Adrenal gland (tissue), 12 donors: ENCODE results near the gene MMP23B. TPM values are rescaled to one million over a fixed set of nuclear protein-coding genes. Genes with fewer than 3 reads are reported as not detected.
A peak's percentile ranks its signal among the peaks of the same experiment; 100 is the strongest.

Experiments
- DNase-seq, 7 donors: peaks; one replicate each; pipeline ENCODE4 v3.0.0-alpha.2; 2019 to 2020
- H3K27ac ChIP-seq, 5 donors: fragments of 200-600 bp; sonication (generic) in 4 of 5; 1 replicate in 3 of 5; 2 replicates in 2 of 5; pipeline versions ENCODE4 v1.5.1 to v1.8.0; 2016 to 2020; ENCODE audit warnings: mild to moderate bottlenecking in 1 of 5
- H3K27me3 ChIP-seq: fragments of 200-600 bp; 2 replicates; pipeline ENCODE4 v1.8.0; 2021
- H3K36me3 ChIP-seq, 2 donors: fragments of 200-600 bp; replicated peaks in 1 of 2; 1 replicate in 1 of 2; 2 replicates in 1 of 2; pipeline versions ENCODE4 v1.5.1 to v1.8.0; 2018 to 2022
- H3K4me1 ChIP-seq, 2 donors: fragments of 200-600 bp; replicated peaks in 1 of 2; 1 replicate in 1 of 2; 2 replicates in 1 of 2; pipeline versions ENCODE4 v1.5.1 to v1.8.0; 2018 to 2021
- H3K4me3 ChIP-seq, 4 donors: fragments of 200-600 bp; sonication (generic) in 3 of 4; one replicate each; pipeline ENCODE4 v1.5.1; 2016 to 2018
- H3K9me3 ChIP-seq, 3 donors: fragments of 200-600 bp; sonication (generic) in 1 of 3; replicated peaks in 1 of 3; 1 replicate in 2 of 3; 2 replicates in 1 of 3; pipeline versions ENCODE4 v1.5.1 to v1.8.0; 2016 to 2021
- POLR2A ChIP-seq, 2 donors: fragments of 450-650 bp; IDR thresholded peaks; one replicate each; pipeline ENCODE4 v1.6.1; 2017; ENCODE audit warnings: antibody characterized with exemption in 2 of 2, mild to moderate bottlenecking in 2 of 2, moderate library complexity in 1 of 2
- WGBS, 4 donors: extraction: QIAGEN DNeasy Blood & Tissue Kit in 2 of 4; methylation state at CpG; one replicate each; pipeline versions ENCODE4 v1.1.5 to v1.1.7; 2013 to 2017; 5-methylcytosine and 5-hydroxymethylcytosine counted together
- intact Hi-C, 2 donors: fragments of 100-400 bp; cut with DNase I; formaldehyde crosslinking; loops; one replicate each; pipeline versions ENCODE4 v1.14.1 to v1.15.0; 2022 to 2023
- polyA plus RNA-seq, 3 donors: library from polyadenylated mRNA; stranded (reverse); fragments of 200-250 nt in 2 of 3; fragments of 350-450 nt in 1 of 3; fragmentation: Illumina TruSeq in 1 of 3; extraction: RNeasy Lipid Tissue Mini Kit (QIAGEN cat#74804) in 1 of 3; gene quantifications; one replicate each; pipeline ENCODE4 v1.2.3, GENCODE V29; 2013 to 2014
- total RNA-seq, 9 donors: library from RNA; depleted of rRNA in 4 of 9; stranded (reverse); fragments of >200 nt in 4 of 9; fragments of 120-200 nt in 1 of 9; fragmentation: NEBNext Ultra II Directional in 1 of 9; extraction: Animal tissue kit (Norgen Biotek cat#: 25700) in 1 of 9; gene quantifications; one replicate each; pipeline versions ENCODE4 v1.1.0 to v1.2.4, GENCODE V29; 2013 to 2023
- TF ChIP-seq, protein P1 (sequence below), 6 experiments: fragments of 450-650 bp in 4 of 6; fragments of 200-600 bp in 2 of 6; sonication (generic) in 1 of 6; IDR thresholded peaks; 1 replicate in 5 of 6; 2 replicates in 1 of 6; pipeline versions ENCODE4 v1.5.1 to v1.8.0; 2016 to 2021; ENCODE audit warnings: antibody characterized with exemption in 6 of 6, mild to moderate bottlenecking in 2 of 6, moderate library complexity in 1 of 6
- donor health status: healthy with polysubstance abuse.
- donor health status: Bipolar disorder and iron deficiency.
- donor health status: DM: yes; HTN: yes; CAD: no.
- donor health status: DM: no; HTN: no; CAD: no.
- donor health status: DM: no; HTN: no; CAD: no.
- donor health status: DM: yes; HTN: yes; CAD: no.

Gene MMP23B
- total and polyA plus RNA-seq, 12 donors, result 1.6 to 28.0 (median 9.8) TPM; not detected in 1

DNA sequence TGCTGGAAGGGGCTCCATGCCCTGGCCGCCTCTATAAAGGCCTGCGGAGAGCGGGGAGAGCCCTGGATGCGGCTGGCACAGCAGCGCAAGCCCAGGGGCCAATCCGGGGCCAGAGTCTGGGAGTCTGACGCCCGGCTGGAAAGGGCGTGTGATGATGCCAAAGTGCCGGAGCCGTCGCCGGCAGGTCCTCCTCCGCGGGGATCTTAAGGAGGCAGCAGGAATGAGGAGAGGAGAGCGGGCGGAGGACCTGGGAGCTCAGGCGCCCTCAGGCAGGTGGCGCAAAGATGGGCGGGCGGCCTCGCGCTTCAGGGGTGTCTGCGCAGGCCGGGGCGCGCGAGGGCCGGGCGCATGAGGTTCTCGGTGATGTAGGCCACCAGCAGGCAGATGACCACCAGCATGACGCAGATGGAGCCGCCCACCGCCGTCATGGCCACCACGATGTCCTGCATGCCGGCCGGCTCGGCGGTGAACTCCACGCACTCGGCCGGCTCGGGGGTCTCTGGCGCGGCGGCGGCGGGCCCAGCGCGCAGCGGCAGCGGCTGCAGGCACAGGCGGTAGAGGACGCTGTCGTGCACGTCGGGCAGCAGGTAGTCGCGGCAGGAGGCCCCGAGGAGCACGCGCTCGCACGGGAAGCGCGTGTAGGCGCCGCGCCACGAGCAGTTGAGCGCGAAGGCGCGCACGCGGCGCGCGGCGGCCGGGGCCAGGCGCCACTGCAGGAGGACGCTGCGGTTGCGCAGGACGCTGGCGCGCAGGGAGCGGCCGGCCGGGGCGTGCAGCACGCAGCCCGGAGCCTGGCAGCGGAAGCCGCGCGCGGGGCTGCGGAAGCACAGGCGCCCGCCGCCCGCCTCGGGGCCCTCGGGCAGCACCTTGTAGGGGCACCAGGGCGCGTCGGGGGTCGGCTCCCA lies 32.7 kb upstream of the MMP23B start:
- Histone ChIP-seq H3K4me3 (peak overlapping the region in 1 of 4 donors; percentile 46), H3K9me3 (no peaks in the 10 kb centered on the region), H3K4me1 (peaks cover 26 to 37% of the 10 kb centered on the region in 2 donors), H3K27me3 (no peaks in the 10 kb centered on the region), H3K36me3 (no peaks in the 10 kb centered on the region), H3K27ac (peak overlapping the region in 1 of 5 donors; percentile 85)
- intact Hi-C loops, result no loop called here
- 8 to 23% (median 13%) methylated on average over 8 to 110 of the region's 111 CpGs for WGBS, 4 donors
- DNase-seq, result peak in 4 of 7 donors; percentile 36 to 43 (median 37)
- peak in 1 of 2 donors; percentile 32 for TF ChIP-seq POLR2A (IDR thresholded peaks at IDR 0.05)
- TF ChIP-seq, protein P1, sequence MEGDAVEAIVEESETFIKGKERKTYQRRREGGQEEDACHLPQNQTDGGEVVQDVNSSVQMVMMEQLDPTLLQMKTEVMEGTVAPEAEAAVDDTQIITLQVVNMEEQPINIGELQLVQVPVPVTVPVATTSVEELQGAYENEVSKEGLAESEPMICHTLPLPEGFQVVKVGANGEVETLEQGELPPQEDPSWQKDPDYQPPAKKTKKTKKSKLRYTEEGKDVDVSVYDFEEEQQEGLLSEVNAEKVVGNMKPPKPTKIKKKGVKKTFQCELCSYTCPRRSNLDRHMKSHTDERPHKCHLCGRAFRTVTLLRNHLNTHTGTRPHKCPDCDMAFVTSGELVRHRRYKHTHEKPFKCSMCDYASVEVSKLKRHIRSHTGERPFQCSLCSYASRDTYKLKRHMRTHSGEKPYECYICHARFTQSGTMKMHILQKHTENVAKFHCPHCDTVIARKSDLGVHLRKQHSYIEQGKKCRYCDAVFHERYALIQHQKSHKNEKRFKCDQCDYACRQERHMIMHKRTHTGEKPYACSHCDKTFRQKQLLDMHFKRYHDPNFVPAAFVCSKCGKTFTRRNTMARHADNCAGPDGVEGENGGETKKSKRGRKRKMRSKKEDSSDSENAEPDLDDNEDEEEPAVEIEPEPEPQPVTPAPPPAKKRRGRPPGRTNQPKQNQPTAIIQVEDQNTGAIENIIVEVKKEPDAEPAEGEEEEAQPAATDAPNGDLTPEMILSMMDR (IDR thresholded peaks at IDR 0.05), result peak in 1 of 6 experiments; percentile 26

DNA sequence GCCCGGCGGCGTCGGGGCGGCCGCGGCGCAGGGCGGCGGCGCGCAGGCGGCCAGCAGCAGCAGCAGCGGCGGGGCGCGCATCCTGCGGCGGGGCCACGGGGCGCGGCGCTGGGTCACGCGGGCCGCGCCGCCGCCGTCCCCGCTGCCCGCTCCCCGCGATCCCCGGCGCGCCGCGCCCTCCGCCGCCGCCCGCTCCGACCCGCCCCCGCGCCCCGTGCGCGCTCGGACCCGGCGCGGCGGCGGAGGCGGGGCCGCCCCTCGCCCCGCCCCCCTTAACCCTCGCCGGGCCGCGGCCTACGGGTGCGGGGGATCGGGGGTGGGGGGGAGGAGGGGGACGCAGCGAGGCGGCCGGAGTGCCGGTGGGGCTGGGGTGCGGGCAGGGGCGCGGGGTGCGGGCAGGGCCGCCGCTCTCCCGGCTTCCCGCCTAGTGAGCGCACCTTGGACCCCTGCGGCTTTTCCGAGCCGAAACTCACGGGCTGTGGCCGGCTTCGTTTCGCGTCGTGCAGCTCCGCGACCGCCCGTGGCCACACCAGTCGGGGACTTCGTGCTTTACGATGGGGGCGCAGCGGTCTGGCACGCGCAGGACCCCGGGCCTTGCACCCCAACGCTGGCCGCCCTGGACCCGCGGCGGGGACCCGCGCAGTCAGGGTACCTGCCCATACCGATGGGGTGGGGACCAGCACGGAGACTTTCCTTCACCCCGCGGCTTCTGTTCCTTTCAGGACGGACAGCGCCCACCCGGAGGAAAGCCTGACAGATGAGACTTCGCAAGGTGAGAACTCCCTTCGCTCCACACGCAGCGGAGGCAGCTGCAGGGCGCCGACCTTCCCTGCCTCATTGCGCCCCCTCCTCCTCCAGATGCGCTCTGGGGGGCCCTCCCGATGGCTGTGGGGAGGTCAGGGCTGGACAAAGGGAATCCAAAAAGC lies 31.8 kb upstream of the MMP23B start, which contains the start of gene FNDC10:
TSS of gene FNDC10 (minus strand) at position 201 of the 926 bp plus-strand sequence. CDS start at position 81, 120 bp downstream.
- WGBS, 4 donors, result 3 to 17% (median 4%) methylated on average over 26 to 124 of the region's 125 CpGs; no CpG with 5 or more reads in 1 of the 4 donors
- Histone ChIP-seq H3K4me3 (peak within 1 kb of the TSS in 2 of 4 donors; percentile 5 to 77), H3K27ac (peak within 1 kb of the TSS in 1 of 5 donors; percentile 85), H3K9me3 (no peaks in the 10 kb centered on the region), H3K36me3 (no peaks in the 10 kb centered on the region), H3K27me3 (no peaks in the 10 kb centered on the region), H3K4me1 (peaks cover 26 to 37% of the 10 kb centered on the region in 2 donors)
- intact Hi-C loops, result no loop called here
- TF ChIP-seq POLR2A (IDR thresholded peaks at IDR 0.05), result no peak
- TF ChIP-seq, protein P1 (IDR thresholded peaks at IDR 0.05), result no peak
- DNase-seq, result peak in 3 of 7 donors; percentile 31 to 48 (median 31)

DNA sequence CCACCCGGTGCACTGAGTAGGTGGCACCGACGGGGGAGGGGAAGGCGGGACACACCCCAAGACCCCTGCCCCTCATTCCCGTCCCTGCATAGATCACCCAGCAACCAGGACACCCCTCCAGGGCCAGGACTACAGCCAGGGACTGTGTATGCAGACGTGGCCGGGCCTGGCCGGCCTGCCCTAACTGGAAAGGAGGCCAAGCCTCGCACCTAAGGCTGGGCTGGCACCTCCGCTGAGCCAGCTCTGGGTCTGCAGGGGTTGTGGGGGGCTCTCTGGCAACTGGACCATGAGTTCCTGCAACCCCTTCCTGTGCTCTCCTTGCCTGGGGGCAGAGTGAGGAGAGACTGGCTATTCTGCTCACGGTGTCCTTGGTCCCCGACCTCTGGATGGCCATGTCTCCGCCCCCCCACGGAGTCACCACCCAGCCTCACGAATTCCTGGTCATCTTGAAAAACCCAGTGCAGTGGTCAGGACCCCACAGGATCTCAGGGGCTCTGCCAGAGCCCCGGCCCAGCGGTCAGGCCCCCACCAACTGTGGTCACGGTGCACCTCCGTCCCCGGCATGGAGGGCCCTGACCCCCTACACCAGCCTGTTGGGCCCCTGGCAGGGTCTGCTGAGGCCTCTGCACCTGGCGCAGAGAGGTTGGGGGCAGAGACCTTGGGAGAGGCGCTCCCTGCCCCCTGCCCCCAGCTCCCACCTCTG lies 31.0 kb upstream of the MMP23B start:
- Histone ChIP-seq H3K4me3 (peak overlapping the region in 1 of 4 donors; percentile 77), H3K27me3 (no peaks in the 10 kb centered on the region), H3K4me1 (peaks cover 26 to 37% of the 10 kb centered on the region in 2 donors), H3K9me3 (no peaks in the 10 kb centered on the region), H3K27ac (no peak overlapping the region), H3K36me3 (no peaks in the 10 kb centered on the region)
- 59 to 82% (median 67%) methylated on average over 12 to 22 of the region's 22 CpGs; no CpG with 5 or more reads in 1 of the 4 donors for WGBS, 4 donors
- DNase-seq, result peak in 3 of 7 donors; percentile 26 to 47 (median 27)
- TF ChIP-seq, protein P1 (IDR thresholded peaks at IDR 0.05), result no peak
- no peak for TF ChIP-seq POLR2A (IDR thresholded peaks at IDR 0.05)
- intact Hi-C loops, result no loop called here
